NCI-H2227 treated with DMSO at 0.1 percent for 48 hours (cell line): ENCODE results near the gene GPAM.
"Not testable (repeated sequence)": the region's sequence is repeated elsewhere in the genome, so short reads cannot be mapped to it uniquely, and the experiment has no call there.

Experiments
- DNase-seq: peaks from one replicate; lab custom pipeline; 2025; lab: John Stamatoyannopoulos, UW

Gene GPAM

GRCh38 chr10:112132435-112132834 lies 51.1 kb downstream of the GPAM start:
- DNase-seq = no peak

DNA sequence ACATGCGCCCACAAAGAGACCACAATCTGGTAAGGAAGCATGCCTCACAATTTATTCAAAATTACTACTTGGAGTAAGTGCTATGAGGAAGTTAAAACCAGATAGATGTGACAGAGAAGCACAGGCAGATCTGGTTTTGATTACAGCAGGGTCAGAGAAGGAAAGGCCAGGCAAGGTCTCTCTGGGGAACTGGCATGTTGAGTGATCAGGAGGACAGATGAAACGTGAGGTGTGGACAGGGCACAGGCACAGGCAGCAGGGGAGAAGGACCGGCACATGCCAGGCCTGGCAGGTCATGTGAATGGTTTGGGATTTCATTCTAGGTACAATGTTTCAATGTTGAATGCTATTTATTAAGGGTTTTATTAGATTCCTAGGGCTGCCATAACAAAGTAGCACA lies 51.6 kb downstream of the GPAM start:
- no peak for DNase-seq

- DNase-seq = no peak
Measured at GRCh38 chr10:112131346-112131745, 52.2 kb downstream of the GPAM start.

- no peak for DNase-seq
Measured at GRCh38 chr10:112126901-112127300, 56.7 kb downstream of the GPAM start.

DNA sequence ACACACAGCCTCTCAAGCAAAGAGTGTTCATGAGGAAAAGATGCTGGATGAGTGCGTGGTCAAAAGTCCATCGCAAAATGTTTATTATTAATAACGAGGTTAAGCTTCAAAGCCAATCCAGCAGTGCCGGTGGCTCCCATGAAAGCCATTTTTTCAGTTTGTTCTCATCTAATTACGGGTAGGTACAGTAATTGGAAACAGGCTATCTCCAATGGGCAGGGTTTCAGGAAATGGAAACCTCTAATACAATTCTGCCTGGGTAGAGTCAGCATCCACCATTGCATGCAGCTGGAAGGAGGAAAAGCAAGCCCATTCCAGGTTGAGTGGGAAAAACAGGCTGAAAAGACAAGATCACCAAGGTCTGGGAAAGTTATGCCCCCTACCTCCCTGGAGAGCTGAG lies 57.4 kb downstream of the GPAM start:
- DNase-seq = no peak

DNA sequence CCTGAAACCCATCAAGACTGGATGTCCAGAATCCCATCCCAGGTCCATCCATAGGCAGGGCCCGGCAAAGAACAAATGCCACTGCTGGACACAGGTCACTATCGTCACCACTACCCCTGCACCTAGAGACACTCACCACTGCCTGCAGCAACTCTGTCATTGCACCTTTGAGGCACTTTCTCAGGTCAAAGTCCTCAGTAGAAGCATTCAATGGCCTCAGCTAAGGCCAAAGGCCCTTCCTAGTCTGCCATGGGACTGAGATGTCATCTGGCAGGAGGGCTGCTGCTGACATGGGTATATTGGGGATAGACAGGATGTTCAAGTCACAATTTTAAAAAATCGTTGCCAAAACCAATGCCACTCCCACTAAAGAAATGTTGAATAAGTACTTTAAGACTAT lies 58.7 kb downstream of the GPAM start:
- DNase-seq = no peak

- DNase-seq = no peak
Measured at GRCh38 chr10:112122827-112123226, 60.7 kb downstream of the GPAM start.

GRCh38 chr10:112120491-112120890 lies 63.1 kb downstream of the GPAM start:
- DNase-seq = no peak

DNA sequence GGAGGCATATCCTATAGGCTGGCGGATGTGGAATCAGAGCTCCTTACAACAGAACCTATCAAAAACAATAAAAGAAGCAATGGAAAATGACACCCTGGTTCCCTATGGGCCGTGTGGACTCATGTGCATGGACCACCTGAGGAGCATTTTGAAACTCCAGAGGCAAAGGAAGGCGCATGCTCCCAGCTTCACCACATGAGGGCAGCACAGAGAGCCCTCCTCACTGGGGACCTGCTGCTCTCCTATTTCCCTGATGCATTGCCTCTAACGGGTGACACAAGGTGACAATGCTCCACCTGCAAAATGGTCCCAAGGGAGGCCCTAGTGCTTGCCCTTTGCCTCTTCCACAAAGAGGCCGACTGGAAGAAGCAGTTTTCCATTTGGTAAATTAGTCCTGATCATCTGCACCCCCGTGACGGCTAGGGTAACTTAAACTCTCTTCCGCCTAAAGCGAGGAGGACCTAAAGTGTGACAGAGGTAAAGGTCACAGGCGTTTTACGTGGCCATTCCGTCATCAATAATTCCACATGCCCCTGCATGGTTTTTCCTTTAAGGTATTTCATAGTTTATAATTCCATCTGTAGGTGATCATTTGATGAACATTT lies 67.7 kb downstream of the GPAM start:
- DNase-seq = no peak

- not testable (repeated sequence) for DNase-seq
Measured at GRCh38 chr10:112109779-112110178, 73.8 kb downstream of the GPAM start.
